HG02759 (cell line): ENCODE data around the gene DCAF8L2.
A peak's percentile ranks its signal among the peaks of the same experiment; 100 is the strongest.
"Not testable (repeated sequence)": the region's sequence is repeated elsewhere in the genome, so short reads cannot be mapped to it uniquely, and the experiment has no call there.

Source experiments
- ATAC-seq: cut with Tn5 transposase; IDR thresholded peaks from one replicate; pipeline ENCODE4 v1.9.1; 2021; ENCODE audit warnings: mild to moderate bottlenecking, moderate library complexity; ENCODE audit not compliant: unreplicated experiment

Gene DCAF8L2

GRCh38 chrX:27675493-27675892 is 85.3 kb downstream of the DCAF8L2 start:
- no peak for ATAC-seq

- ATAC-seq: no peak
These were observed 89.1 kb downstream of the DCAF8L2 start for GRCh38 chrX:27679281-27679680.

- ATAC-seq: no peak
These were observed 90.6 kb downstream of the DCAF8L2 start for GRCh38 chrX:27680726-27681125.

- peak; percentile 66 for ATAC-seq
These were observed 93.5 kb downstream of the DCAF8L2 start for GRCh38 chrX:27683566-27684208.

- ATAC-seq: no peak
These were observed 104.5 kb downstream of the DCAF8L2 start for GRCh38 chrX:27694667-27695066.

- ATAC-seq: no peak
These were observed 116.4 kb downstream of the DCAF8L2 start for GRCh38 chrX:27706526-27706925.

GRCh38 chrX:27715610-27716009 is 125.5 kb downstream of the DCAF8L2 start:
- ATAC-seq: no peak

GRCh38 chrX:27728291-27728690 is 138.1 kb downstream of the DCAF8L2 start:
- ATAC-seq: no peak

GRCh38 chrX:27731962-27732361 is 141.8 kb downstream of the DCAF8L2 start:
- ATAC-seq: no peak

GRCh38 chrX:27735914-27736313 is 145.8 kb downstream of the DCAF8L2 start:
- no peak for ATAC-seq

GRCh38 chrX:27740933-27741332 is 150.8 kb downstream of the DCAF8L2 start:
- ATAC-seq: no peak

GRCh38 chrX:27743521-27743920 is 153.4 kb downstream of the DCAF8L2 start:
- not testable (repeated sequence) for ATAC-seq

- ATAC-seq: no peak
These were observed 156.4 kb downstream of the DCAF8L2 start for GRCh38 chrX:27746516-27746915.

- ATAC-seq: not testable (repeated sequence)
These were observed 160.2 kb downstream of the DCAF8L2 start for GRCh38 chrX:27750298-27750697.

- ATAC-seq: no peak
These were observed 161.8 kb downstream of the DCAF8L2 start for GRCh38 chrX:27751976-27752375.

- no peak for ATAC-seq
These were observed 175.6 kb downstream of the DCAF8L2 start for GRCh38 chrX:27765718-27766117.

GRCh38 chrX:27767387-27767786 is 177.2 kb downstream of the DCAF8L2 start:
- ATAC-seq: no peak

- no peak for ATAC-seq
These were observed 185.8 kb downstream of the DCAF8L2 start for GRCh38 chrX:27775984-27776383.

- ATAC-seq: no peak
These were observed 206.6 kb downstream of the DCAF8L2 start for GRCh38 chrX:27796640-27797257.

GRCh38 chrX:27797575-27797974 is 207.4 kb downstream of the DCAF8L2 start:
- ATAC-seq: no peak
